Limb (tissue), 2 donors: ENCODE measurements around the gene BBS10.
"Not testable (repeated sequence)": the region's sequence is repeated elsewhere in the genome, so short reads cannot be mapped to it uniquely, and the experiment has no call there.

Source experiments
- DNase-seq, 2 donors: peaks; one replicate each; pipeline ENCODE4 v3.0.0-alpha.2; 2016; ENCODE audit errors: extremely low spot score in 2 of 2

The BBS10 gene

DNA sequence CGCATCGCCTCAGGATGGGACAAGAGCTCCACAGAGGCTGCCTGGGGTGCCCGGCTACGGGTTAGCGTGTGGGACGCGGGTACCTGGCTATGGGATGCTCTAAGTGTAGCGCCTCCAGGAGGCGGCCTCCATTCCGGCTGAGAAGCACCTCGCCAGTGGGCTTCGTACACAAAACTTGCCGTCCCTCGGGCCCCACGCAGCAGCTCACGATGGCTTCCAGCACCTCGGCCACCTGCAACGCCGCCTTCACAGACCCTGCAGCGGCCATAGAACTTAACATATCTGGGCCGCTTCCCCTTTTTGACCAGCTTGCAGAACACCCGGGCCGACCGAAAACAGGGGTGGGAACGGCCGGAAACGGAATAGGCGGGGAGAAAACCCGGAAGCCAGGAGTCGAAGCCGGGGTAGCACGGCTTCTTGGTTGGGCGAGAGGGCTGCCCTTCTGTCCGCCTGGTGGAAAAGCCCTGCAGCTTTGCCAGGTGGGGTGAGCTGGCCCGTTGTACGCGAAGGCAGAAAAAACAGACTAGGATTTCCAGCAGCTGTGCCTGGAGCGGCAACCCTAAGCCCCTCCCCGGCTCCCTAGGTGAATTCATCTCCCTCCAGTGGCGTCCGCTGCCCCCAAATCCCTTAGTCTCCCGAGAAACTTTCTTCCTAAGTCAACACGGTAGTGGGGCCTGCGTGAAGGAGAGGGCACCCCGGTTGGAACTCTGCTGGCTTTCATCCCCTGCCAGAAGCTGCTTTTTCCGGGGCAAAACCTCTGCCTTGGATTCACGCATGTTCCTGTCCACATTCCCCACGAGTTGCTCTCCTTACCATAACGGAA, at the start of gene BBS10:
Gene BBS10 (minus strand): TSS at position 337 of the 823 bp plus-strand sequence. CDS start 57 bp downstream, at position 280.
- peak; percentile 91 to 94 for DNase-seq

DNA sequence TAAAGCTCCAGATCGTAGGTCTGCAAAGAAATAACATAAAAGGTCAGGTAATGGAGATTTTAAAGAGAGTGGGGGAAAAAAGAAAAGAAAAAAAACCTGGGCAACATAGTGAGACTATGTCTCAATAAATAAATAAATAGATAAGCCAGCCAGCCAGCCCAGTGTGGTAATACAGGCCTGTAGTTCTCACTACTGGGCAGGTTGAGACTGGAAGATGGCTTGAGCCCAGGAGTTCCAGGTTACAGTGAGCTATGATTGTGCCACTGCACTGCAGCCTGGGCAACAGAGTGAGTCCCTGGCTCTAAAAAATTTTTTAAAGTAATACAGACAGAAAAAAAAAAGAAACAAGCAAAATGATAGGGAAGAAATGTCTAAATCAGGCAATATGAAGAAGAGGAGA, 43.2 kb upstream of the BBS10 start:
- no peak for DNase-seq

DNA sequence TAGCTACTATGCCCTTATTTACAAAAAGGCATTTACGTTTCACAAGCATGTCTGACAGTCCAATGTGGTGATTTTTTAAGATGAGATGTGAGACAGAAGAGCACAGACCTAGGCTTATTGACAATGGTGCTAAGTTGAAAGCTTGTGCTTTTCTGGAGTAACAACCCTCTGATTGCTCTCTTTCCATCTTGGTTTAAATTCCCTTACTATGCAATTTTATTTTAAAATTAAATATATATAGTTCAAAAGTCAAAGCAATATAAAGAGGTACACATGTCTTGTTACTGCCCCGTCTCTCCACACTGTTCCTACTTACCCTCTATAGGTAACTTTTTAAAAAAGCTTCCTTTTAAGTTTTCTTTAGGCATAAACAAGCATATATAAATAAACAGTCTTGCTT, 39.4 kb upstream of the BBS10 start:
- no peak for DNase-seq

DNA sequence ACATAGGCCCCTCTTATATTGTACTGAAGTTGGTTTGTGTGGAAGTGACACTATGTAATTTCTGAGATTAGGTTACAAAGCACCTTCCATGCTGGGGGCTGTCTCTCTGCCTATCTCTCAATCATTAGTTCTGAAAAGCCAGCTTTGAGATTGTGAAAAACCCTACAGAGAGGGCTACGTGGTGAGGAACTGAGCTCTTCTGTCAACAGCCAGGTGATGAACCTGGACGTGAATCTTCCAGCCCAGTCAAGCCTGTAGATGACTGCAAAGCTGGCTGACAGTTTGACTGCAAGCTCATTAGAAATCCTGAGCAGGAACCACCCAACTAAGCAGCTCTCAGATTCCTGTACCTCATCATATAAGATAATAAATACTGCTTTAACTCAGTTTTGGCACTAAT, 36.3 kb upstream of the BBS10 start:
- no peak for DNase-seq

DNA sequence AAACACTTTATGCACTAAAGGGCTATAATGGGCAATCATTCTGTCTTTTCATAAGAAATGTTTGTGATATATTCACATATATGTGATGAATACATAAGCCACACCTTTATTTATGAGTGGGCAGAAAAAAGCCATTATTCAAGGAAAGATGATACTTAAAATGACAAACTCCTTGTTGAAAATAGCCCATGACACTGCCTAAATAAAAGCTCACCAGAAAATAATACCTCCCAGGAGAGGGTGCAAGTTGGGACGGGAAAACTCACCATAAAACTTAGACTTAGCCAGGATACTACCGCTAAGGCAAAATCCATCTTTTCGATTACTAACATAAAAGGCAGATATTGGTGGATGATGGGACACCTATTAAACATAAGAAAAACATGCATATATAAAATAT, 35.8 kb upstream of the BBS10 start:
- DNase-seq = no peak

DNA sequence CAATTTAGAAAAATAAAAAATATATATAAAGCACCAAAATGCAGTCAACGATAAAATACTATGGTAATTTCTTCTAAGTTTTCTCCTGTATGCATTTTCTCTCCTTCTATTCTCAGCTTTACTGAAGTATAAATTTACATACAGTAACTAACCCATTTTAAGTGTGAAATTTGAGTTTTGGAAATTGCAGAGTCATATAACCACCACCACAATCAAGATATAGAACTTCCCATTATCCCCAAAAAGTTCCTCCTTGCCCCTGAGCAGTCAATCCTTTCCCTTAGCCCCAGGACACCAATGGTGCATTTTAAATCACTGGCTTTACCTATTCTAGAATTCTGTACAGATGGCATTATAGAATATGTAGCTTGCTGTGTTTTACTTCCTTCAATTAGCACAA, 31.0 kb upstream of the BBS10 start:
- DNase-seq = no peak

DNA sequence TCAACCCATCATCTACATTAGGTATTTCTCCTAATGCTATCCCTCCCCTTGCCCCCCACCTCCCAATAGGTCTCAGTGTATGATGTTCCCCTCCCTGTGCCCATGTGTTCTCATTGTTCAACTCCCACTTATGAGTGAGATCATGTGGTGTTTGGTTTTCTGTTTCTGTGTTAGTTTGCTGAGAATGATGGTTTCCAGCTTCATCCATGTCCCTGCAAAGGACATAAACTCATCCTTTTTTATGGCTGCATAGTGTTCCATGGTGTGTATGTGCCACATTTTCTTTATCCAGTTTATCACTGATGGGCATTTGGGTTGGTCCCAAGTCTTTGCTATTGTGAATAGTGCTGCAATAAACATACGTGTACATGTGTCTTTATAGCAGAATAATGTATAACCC, 28.7 kb upstream of the BBS10 start:
- not testable (repeated sequence) for DNase-seq

DNA sequence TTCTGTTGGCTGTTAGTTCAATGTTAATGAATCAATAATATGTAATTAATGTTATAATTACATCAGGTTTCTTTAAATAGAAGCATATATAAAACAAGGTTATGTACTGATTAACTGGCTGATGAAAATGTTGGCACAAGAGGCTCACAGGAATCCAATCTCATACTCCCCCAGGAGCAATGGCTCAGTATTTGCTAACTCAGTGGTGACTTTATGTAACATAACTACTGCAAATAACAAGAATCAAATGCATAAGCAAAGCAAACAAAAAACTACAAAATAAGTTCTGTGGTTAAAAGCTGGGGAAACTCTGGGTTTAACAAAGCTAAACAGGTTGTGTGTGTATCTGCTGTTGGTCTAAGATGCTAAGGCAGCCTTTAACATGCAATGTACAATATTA, 27.7 kb upstream of the BBS10 start:
- DNase-seq = no peak

DNA sequence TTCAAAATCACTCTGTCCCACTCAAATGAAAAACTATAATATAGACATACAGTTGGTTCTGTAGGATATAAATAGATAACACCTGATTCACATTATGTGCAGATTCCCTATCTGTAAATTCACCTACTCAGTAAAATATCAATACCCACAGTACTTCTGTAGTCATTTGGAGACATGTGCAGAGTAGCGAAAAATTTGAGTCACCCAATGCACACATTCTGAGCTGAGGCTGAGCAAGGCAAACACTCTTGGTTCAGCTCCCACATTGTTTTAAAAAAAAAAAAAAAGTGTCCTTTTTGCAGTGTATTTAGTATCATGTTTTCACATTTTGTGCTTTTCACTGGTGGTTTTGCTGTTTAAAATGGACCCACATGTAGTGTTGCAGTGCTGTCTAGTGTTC, 27.3 kb upstream of the BBS10 start:
- DNase-seq = no peak

DNA sequence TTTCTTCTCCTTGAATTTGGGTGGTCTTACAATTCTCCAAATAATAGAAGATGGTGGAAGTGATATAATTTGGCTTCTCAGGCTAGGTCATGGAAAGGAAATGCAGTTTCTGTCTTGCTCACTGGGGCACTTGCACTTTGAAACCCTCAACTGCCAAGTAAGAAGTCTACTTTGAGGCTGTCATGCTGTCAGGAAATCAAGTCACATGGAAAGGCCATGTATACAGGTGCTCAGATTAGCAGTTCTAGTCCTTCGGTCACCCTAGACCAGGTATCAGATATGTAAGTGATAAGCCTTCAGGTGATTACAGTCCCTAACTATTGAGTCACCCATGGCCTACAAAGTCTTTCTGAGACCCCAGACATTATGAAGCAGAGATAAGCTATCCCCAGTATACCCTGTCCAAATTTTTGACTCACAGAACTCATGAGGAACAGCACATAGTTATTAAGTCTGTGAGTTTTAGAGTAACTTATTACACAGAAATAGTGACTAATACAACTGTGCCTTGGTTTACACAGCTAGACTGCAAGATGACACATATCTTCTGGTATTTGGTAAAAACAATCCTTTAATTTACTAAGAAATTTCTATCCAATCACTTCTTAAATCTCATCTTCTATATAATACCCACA, 26.3 kb upstream of the BBS10 start:
- DNase-seq = no peak

DNA sequence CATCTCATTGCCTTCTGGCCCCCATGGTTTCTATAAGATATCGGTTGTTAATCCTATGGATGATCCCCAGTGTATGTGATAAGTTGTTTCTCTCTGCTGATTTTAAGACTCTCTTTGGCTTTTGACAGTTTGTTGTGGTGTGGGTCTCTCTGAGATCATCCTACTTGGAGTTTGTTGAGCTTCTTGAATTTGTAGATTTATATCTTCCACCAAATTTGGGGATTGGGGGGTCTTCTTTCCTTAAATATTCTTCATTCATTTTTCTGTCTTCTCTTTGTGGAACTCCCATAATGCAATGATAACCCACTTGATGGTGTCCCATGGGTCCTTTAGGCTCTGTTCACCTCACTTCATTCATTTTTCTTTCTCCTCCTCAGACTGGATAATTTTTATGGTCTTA, 20.0 kb upstream of the BBS10 start:
- DNase-seq = no peak

DNA sequence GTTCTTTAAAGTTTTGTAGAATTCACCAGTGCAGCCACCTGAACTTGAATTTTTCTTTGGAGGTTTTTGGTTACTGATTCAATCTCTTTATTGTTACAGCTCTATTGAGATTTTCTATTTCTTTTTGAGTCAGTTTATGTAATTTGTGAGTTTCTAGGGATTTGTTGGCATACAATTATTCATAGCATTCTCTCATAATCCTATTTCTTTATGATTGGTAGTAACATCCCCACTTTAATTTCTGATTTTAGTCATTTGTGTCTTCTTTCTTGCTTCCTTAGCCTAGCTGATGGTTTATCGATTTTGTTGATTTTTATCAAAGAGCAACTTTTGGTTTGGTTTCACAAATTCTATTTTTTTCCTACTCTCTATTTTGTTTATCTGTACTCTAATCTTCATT, 17.9 kb upstream of the BBS10 start:
- no peak for DNase-seq

DNA sequence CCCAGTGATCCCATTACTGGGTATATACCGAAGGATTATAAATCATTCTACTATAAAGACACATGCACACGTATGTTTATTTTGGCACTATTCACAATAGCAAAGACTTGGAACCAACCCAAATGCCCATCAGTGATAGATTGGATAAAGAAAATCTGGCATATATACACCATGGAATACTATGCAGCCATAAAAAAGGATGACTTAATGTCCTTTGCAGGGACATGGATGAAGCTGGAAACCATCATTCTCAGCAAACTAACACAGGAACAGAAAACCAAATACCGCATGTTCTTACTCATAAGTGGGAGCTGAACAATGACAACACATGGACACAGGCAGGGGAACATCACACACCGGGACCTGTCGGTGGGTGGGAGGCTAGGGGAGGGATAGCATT, 15.9 kb upstream of the BBS10 start:
- DNase-seq = not testable (repeated sequence)

DNA sequence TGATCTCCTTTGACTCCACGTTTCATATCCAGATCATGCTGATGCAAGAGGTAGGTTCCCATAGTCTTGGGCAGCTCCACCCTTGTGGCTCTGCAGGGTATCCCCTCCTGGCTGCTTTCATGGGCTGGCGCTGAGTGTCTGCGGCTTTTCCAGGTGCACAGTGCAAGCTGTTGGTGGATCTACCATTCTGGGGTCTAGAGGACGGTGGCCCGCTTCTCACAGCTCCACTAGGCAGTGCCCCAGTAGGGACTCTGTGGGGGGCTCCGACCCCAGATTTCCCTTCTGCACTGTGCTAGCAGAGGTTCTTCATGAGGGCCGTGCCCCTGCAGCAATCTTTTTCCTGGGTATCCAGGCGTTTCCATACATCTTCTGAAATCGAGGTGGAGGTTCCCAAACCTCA, 12.1 kb upstream of the BBS10 start:
- DNase-seq = no peak

DNA sequence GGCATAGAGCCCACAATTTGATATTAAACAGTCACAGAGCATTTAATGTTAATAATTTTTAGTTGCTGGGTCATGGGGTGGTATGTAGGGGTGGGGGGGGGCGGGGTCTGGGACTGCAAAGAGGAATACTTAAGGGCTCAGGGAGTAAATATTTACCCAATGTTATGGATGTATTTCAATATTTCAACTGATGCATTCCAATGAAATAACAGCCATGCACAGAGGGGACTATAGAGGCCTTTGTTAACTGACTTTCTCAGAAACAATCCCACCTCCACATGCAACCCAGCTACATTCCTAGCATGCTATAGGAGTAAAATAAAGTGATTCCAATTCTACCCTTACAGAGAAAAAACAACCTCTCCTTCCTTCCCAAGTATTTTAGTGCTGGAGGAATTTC, 7.9 kb upstream of the BBS10 start:
- no peak for DNase-seq

DNA sequence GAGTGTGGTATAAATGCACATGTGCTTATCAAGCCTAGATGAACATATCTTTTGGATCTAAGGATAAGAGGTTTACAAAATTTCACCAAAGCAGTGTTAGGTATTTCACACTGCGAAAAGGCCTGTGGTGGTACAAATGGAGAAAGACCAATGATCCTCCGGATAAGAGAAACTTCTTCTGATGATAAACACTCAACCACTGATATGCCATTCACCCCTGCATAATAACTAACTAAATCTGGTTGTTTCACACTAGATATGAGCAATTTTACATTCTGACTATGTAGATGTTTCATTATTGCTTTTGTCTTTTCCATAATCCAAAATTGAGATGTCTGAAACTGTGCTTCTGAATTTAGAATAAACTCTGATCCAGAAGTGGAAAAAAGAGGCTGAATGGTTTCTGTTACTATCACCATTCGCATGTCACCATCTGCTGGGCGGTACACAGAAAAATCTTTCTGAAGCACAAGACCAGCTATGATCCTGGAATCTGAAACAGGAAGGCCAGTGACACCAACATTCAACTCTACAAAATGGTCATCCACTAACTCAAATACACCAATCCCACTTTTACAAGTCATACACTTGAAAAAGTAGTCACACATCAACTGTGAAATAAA, 1.3 kb downstream of the BBS10 start:
- peak in 1 of 2 donors; percentile 66 for DNase-seq

DNA sequence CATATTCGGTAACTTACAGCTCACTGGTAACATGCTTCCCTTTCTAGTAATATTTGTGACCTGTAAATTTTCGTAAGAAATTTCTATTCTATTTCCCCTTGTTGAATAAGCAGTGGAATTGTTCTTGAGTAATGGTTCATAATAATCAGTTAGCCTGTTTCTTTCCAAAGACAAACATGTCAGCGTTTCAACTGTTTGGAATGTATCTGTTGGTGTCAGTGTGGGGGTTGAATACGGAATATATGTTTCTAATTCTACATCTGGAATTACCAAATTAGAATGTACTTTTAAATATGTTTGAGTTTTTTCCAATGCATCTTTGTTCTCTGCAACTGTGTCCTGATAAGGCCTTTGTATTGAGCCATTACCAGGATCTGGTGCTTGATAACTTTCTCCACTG, 2.0 kb downstream of the BBS10 start:
- no peak for DNase-seq

DNA sequence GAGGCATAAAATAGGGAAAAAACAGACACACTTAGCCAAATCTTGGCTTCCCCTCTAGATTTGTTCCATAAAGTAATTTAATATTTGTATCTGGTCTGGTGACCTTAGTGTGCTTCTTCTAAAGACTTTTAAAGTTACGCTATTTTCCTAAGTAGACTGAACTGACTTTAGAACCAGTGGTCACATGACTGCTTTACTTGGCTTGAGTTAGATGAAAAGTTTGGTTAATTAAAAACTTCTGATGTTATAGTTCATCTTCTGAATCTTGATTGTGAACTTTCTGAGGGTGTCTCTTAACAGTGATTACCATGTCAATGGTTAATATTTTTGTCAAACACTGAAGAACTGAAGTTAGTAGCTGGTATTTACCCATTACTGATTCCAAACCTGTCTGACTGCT, 2.6 kb downstream of the BBS10 start:
- DNase-seq = no peak

DNA sequence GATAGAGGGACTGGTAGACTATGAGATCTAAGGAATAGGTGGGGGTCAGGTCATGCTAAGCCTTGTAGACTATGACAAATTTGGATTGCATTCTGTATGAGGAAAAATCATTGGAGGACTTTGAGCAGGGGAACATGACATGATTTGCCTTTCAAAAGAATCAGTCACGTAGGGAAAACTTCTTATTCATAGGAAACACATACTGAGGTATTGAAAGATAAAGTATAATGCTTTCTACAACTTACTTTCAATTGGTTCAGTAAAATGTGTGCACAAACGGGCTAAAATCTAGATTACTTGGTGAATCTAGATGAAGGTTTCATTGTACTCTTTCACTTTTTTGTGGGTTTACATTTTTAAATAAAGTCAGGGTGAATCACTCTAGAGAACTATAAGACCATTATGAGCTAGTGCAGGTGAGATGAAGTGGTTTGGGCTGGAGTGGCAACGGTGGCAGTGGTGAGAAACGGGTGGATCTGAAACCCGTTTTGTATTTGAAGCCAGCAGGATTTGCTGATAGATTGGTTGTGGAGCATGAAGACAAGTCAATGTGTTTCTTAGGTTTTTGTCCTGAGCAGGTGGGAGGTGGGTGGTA, 6.7 kb downstream of the BBS10 start:
- no peak for DNase-seq

DNA sequence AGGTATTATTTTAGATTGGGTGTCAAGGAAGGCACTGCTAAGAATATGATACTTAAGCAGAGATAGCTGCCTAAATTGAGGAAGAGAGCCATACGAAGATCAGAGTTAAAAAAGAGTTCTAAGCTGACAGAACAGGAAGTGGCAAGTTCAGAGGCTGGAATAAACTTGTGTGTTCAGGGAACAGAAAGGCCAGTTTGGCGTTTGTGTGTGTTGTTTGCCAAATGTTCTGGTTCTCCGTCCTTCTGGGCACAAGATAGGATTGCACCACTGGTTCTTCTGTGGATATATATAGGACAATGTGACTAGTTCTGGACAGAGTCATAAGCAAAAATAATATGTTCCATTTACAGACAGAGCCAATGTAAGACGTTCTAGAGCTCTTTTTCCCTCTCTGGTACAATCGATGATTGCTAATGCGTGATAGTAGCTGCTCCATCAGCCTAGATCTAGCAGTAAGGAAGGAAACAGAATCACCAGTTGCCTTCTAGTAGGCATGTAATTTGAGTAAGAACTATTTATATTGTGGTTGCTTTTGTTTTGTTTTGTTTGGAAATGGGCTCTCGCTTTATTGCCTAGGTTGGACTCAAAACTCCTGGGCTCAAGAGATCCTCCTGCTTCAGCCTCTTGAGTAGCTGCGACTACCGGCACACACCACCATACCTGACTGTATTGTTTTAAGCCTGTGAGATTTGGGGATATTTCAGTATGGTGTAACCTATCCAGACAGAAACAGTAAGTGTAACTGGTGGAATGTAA, 7.4 kb downstream of the BBS10 start:
- DNase-seq = no peak

DNA sequence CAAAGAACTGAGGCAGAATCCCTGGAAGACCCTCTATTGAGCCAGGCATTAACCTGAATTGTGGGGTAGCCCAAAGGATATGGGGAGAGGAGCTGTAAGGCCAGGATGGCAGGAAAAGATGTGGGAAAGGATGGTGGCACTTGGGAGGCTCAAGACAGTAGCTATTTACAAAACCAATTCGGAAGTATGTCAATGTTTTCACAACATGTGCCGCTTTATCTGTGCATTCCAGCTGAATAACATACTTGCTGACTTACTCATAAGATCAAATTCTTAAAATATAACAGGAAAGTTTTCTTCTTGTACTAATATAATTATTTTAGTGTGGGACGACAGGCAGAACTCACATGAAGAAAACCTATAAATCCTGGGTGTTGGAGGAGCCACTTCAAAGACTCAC, 10.6 kb downstream of the BBS10 start:
- DNase-seq = no peak

DNA sequence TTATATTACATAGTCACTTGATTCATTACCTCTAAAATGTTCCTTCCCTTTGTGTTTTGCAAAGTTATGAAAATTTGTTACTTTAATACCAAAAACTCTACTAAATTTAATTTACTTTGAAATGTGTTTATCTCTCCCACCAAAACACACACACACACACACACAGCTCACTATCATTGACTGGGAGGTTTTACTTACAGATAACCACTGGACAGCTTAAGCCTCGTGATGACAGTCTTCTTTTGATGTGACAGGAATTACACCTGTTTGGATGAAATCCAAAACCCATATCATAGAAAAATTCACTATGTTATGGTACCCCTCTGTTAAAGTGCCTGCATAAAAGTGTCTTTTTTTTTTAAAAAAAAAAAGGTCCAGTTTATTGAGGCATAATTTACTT, 15.6 kb downstream of the BBS10 start:
- DNase-seq = no peak
